Endothelial cell of umbilical vein (primary cell): ENCODE results near the gene MIGA1.

Source experiments
- CTCF ChIP-seq, 2 donors: IDR thresholded peaks; 1 replicate in 1 of 2; 2 replicates in 1 of 2; pipeline ENCODE4 v1.5.1; 2011; ENCODE audit warnings: low read length in 2 of 2, mild to moderate bottlenecking in 2 of 2, moderate library complexity in 2 of 2, control low read depth in 1 of 2, inconsistent platforms in 1 of 2, low read depth in 1 of 2; ENCODE audit not compliant: insufficient read depth in 1 of 2; ENCODE audit errors: extremely low read depth in 1 of 2
- GATA2 ChIP-seq: IDR thresholded peaks from 2 replicates; pipeline ENCODE4 v1.7.0; 2011; ENCODE audit warnings: low read depth, mild to moderate bottlenecking, moderate library complexity, mixed read lengths, low read length; ENCODE audit not compliant: insufficient read length, insufficient read depth
- MYC ChIP-seq: IDR thresholded peaks from one replicate; pipeline ENCODE4 v1.6.1; 2011; ENCODE audit warnings: mild to moderate bottlenecking, low read depth, low read length

DNA sequence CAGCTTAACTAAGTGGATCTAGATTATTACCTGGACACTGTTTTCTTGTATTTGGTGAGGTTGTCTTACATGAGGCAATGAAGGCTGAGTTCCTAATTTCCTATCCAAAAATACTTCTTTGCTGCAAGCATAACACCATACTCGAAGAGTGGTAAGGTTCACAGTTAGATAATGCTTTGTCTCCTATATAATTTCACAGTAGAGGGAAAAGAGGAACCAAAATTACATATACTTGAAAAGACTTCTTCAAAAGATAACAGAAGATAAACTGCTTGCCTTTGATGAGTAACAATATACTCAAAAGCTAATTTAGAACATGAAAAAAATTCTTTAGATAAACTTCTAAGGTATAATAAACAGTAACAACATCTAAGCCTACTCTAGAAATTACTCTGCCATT lies 40.2 kb upstream of the MIGA1 start:
- TF ChIP-seq CTCF (IDR thresholded peaks at IDR 0.05; ENCODE audit: extremely low read depth in 1 of 2, insufficient read depth in 1 of 2, low read depth in 1 of 2, low read length in 2 of 2) (no peak), MYC (no peak), GATA2 (no peak)
